Stomach (tissue), 9 donors: ENCODE measurements around the gene TOP2A. TPM values are rescaled to one million over a fixed set of nuclear protein-coding genes. Genes with fewer than 3 reads are reported as not detected.

Experiments used
- DNase-seq, 2 donors: peaks; one replicate each; pipeline versions ENCODE4 v3.0.0 to v3.0.0-alpha.2; 2013 to 2019
- H3K27ac ChIP-seq, 5 donors: fragments of 200-600 bp in 4 of 5; sonication (generic) in 4 of 5; one replicate each; pipeline ENCODE4 v1.5.1; 2013 to 2019; ENCODE audit warnings: mild to moderate bottlenecking in 1 of 5, moderate library complexity in 1 of 5
- H3K27me3 ChIP-seq, 3 donors: fragments of 200-600 bp; sonication (generic); one replicate each; pipeline ENCODE4 v1.5.1; 2017 to 2019; ENCODE audit warnings: mixed run types in 1 of 3
- H3K36me3 ChIP-seq, 4 donors: fragments of 200-600 bp; sonication (generic); 1 replicate in 3 of 4; 2 replicates in 1 of 4; pipeline ENCODE4 v1.5.1; 2016 to 2019
- H3K4me1 ChIP-seq, 4 donors: fragments of 200-600 bp; sonication (generic); one replicate each; pipeline ENCODE4 v1.5.1; 2016 to 2019
- H3K4me3 ChIP-seq, 4 donors: fragments of 200-600 bp; sonication (generic) in 3 of 4; one replicate each; pipeline ENCODE4 v1.5.1; 2016 to 2019; ENCODE audit warnings: mild to moderate bottlenecking in 1 of 4
- H3K9me3 ChIP-seq, 4 donors: fragments of 200-600 bp; sonication (generic); one replicate each; pipeline ENCODE4 v1.5.1; 2016 to 2019
- CTCF ChIP-seq, 7 experiments: fragments of 450-650 bp in 4 of 7; fragments of 200-600 bp in 3 of 7; sonication (generic) in 3 of 7; IDR thresholded peaks; one replicate each; pipeline ENCODE4 v1.5.1; 2016 to 2019; ENCODE audit warnings: antibody characterized with exemption in 7 of 7, control low read depth in 2 of 7, mild to moderate bottlenecking in 1 of 7
- EP300 ChIP-seq: sonication (generic); formaldehyde crosslinking; IDR thresholded peaks from one replicate; pipeline ENCODE4 v1.6.1; 2017; ENCODE audit warnings: antibody characterized with exemption
- POLR2A ChIP-seq, 4 donors: fragments of 450-650 bp; IDR thresholded peaks; one replicate each; pipeline ENCODE4 v1.6.1; 2016; ENCODE audit warnings: antibody characterized with exemption in 4 of 4, control low read depth in 2 of 4, mild to moderate bottlenecking in 1 of 4, moderate library complexity in 1 of 4
- POLR2AphosphoS5 ChIP-seq, 3 donors: sonication (generic); formaldehyde crosslinking; IDR thresholded peaks; one replicate each; pipeline ENCODE4 v1.6.1; 2016; ENCODE audit warnings: antibody characterized with exemption in 3 of 3
- WGBS, 5 donors: extraction: QIAGEN DNeasy Blood & Tissue Kit in 3 of 5; methylation state at CpG; one replicate each; pipeline versions ENCODE4 v1.1.5 to v1.1.7; 2013 to 2018; 5-methylcytosine and 5-hydroxymethylcytosine counted together
- intact Hi-C: fragments of 100-400 bp; cut with DNase I; formaldehyde crosslinking; loops from one replicate; pipeline ENCODE4 v1.15.1; 2023; ENCODE audit warnings: low total_unique reads
- polyA plus RNA-seq, 3 donors: library from polyadenylated mRNA; stranded (reverse); fragments of 200-250 nt; gene quantifications; one replicate each; pipeline ENCODE4 v1.2.3, GENCODE V29; 2013
- total RNA-seq, 5 donors: library from RNA; depleted of rRNA; stranded (reverse); fragments of >200 nt; gene quantifications; one replicate each; pipeline versions ENCODE4 v1.1.0 to v1.2.3, GENCODE V29; 2014 to 2016
- donor health status: healthy with polysubstance abuse.
- donor health status: Bipolar disorder and iron deficiency.
- donor health status: healthy.

Gene TOP2A
- total and polyA plus RNA-seq, 8 donors, result 1.2 to 129 (median 13.2) TPM

- no peaks in the 10 kb centered on the region for H3K36me3 ChIP-seq
- no peaks in the 10 kb centered on the region for H3K9me3 ChIP-seq
- H3K4me1 ChIP-seq, result peaks cover 4 to 47% (median 19%) of the 10 kb centered on the region in 4 donors
- intact Hi-C loops, result loop anchor here (10.0 kb wide), 1 partner anchor 125 kb away; no protein-coding TSS in a partner anchor
- no peaks in the 10 kb centered on the region for H3K27me3 ChIP-seq
- H3K27ac ChIP-seq, result peak overlapping the region in 1 of 5 donors; percentile 22
- DNase-seq, result peak in 1 of 2 donors; percentile 43
- 55 to 69% (median 63%) methylated on average over 9 to 11 of the region's 11 CpGs for WGBS, 5 donors
- H3K4me3 ChIP-seq, result no peak overlapping the region
- TF ChIP-seq EP300 (no peak), POLR2A (IDR thresholded peaks at IDR 0.05) (no peak), POLR2AphosphoS5 (IDR thresholded peaks at IDR 0.05) (no peak), CTCF (IDR thresholded peaks at IDR 0.05) (no peak)
Observed at GRCh38 chr17:40419559-40420331, 2.0 kb upstream of the TOP2A start.

GRCh38 chr17:40418428-40418706, 671 bp upstream of the TOP2A start:
- no peak for DNase-seq
- peak overlapping the region; percentile 40 to 75 (median 62) for H3K4me3 ChIP-seq
- H3K27me3 ChIP-seq, result no peaks in the 10 kb centered on the region
- intact Hi-C loops, result loop anchor here (10.0 kb wide), 1 partner anchor 124 kb away; no protein-coding TSS in a partner anchor
- H3K27ac ChIP-seq, result peak overlapping the region in 4 of 5 donors; percentile 65 to 70 (median 67)
- H3K36me3 ChIP-seq, result no peaks in the 10 kb centered on the region
- TF ChIP-seq EP300 (no peak), CTCF (IDR thresholded peaks at IDR 0.05) (no peak), POLR2AphosphoS5 (IDR thresholded peaks at IDR 0.05) (no peak), POLR2A (IDR thresholded peaks at IDR 0.05) (no peak)
- H3K4me1 ChIP-seq, result peaks cover 4 to 47% (median 19%) of the 10 kb centered on the region in 4 donors
- H3K9me3 ChIP-seq, result no peaks in the 10 kb centered on the region
- WGBS, 5 donors, result 56 to 71% (median 68%) methylated on average over 16 of the region's 16 CpGs

GRCh38 chr17:40417258-40417608, 463 bp downstream of the TOP2A start:
- Histone ChIP-seq H3K27me3 (no peaks in the 10 kb centered on the region), H3K9me3 (no peaks in the 10 kb centered on the region), H3K4me3 (peak overlapping the region; percentile 54 to 75 (median 66)), H3K4me1 (peaks cover 4 to 47% (median 19%) of the 10 kb centered on the region in 4 donors), H3K36me3 (no peaks in the 10 kb centered on the region), H3K27ac (peak overlapping the region in 3 of 5 donors; percentile 25 to 56 (median 45))
- WGBS, 5 donors, result 0 to 1% (median 0%) methylated on average over 18 to 21 of the region's 21 CpGs
- intact Hi-C loops, result loop anchor here (10.0 kb wide), 1 partner anchor 122 kb away; no protein-coding TSS in a partner anchor
- DNase-seq, result peak in 1 of 2 donors; percentile 39
- TF ChIP-seq CTCF (IDR thresholded peaks at IDR 0.05) (no peak), POLR2AphosphoS5 (IDR thresholded peaks at IDR 0.05) (no peak), POLR2A (IDR thresholded peaks at IDR 0.05) (no peak), EP300 (no peak)

DNA sequence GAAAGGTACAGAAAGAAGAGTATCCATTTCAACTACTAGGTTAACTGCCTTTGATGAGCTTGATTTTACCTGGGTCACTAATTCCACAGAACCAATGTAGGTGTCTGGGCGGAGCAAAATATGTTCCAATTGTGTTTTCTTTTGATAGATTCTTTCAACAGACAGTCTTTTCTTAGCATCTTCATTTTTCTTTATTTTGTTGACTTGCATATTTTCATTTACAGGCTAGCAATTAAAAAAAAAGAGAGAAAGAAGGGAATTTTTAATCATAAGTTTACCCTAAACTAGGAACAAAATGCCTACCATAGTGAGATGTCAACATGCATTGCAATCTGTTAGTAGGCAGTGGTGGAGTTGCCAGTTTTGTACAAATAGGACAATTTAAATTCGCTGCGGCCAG, 1.0 kb downstream of the TOP2A start:
- Histone ChIP-seq H3K4me1 (peaks cover 4 to 47% (median 19%) of the 10 kb centered on the region in 4 donors), H3K9me3 (no peaks in the 10 kb centered on the region), H3K36me3 (no peaks in the 10 kb centered on the region), H3K4me3 (peak overlapping the region in 2 of 4 donors; percentile 54 to 75), H3K27ac (no peak overlapping the region), H3K27me3 (no peaks in the 10 kb centered on the region)
- no peak for DNase-seq
- intact Hi-C loops, result loop anchor here (10.0 kb wide), 1 partner anchor 122 kb away; no protein-coding TSS in a partner anchor
- TF ChIP-seq EP300 (no peak), POLR2AphosphoS5 (IDR thresholded peaks at IDR 0.05) (no peak), CTCF (IDR thresholded peaks at IDR 0.05) (no peak), POLR2A (IDR thresholded peaks at IDR 0.05) (no peak)
- 30 to 36% (median 34%) methylated on average over 3 of the region's 3 CpGs for WGBS, 5 donors
